ENCODE data around the gene HSD17B1. TPM values are rescaled to one million over a fixed set of nuclear protein-coding genes. Genes with fewer than 3 reads are reported as not detected.

The HSD17B1 gene
- total and polyA plus RNA-seq, 2 donors (not counting 1 experiment from before 2014, with no cell fraction given), result 0.40 to 2.6 TPM

DNA sequence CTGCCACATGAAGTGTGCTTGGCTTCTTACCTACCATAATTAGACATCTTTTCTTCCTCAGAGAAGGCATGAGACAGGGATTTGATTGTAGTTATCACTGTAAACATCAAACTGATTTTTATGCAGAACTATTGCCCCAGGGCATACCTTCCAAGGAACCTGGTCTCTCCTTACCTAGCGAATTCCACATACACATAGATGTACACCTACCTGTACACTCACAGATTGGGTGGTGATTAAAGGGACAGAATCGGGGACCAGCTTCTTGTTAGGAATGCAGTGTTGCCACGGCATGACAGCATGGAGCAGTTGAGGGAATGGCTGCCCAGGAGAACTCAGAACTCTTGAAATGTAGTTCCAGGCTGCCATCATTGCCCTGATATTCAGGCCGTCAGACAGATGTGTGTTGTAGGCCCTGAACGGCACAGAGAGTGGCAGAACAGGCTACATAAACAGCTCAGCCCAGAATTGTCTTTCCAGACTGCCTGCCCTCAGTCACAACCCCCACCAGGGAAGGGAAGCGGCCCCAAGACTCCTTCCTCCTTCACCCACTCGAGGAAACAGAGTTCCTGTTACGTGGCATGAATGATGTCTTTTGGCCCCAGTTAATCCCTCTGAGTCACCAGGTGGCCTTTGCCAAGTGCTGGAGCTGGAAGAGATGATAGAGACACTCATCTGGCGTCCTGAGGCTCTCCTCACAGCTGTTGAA is 34.5 kb upstream of the HSD17B1 start:
- H3K27ac ChIP-seq (ENCODE audit: insufficient read depth, low read length), result peak overlapping the region; percentile 97
- TF ChIP-seq EZH2 (IDR thresholded peaks at IDR 0.05; ENCODE audit: low read length, missing control alignments), result no peak
- TF ChIP-seq, protein P1, sequence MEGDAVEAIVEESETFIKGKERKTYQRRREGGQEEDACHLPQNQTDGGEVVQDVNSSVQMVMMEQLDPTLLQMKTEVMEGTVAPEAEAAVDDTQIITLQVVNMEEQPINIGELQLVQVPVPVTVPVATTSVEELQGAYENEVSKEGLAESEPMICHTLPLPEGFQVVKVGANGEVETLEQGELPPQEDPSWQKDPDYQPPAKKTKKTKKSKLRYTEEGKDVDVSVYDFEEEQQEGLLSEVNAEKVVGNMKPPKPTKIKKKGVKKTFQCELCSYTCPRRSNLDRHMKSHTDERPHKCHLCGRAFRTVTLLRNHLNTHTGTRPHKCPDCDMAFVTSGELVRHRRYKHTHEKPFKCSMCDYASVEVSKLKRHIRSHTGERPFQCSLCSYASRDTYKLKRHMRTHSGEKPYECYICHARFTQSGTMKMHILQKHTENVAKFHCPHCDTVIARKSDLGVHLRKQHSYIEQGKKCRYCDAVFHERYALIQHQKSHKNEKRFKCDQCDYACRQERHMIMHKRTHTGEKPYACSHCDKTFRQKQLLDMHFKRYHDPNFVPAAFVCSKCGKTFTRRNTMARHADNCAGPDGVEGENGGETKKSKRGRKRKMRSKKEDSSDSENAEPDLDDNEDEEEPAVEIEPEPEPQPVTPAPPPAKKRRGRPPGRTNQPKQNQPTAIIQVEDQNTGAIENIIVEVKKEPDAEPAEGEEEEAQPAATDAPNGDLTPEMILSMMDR (conservative IDR thresholded peaks at IDR 0.05 in 1 of 2, IDR thresholded peaks at IDR 0.05 in 1 of 2; ENCODE audit: low read depth in 1 of 2, low read length in 2 of 2), result no peak
- H3K9ac ChIP-seq (ENCODE audit: insufficient read depth, low read length), result peak overlapping the region; percentile 63
- peak overlapping the region in 1 of 4 experiments; percentile 7 for H3K4me3 ChIP-seq (replicated peaks in 1 of 4; ENCODE audit: control extremely low read depth in 1 of 4, insufficient read depth in 1 of 4, low read depth in 3 of 4, low read length in 4 of 4)
- H3K4me2 ChIP-seq (ENCODE audit: extremely low read depth, insufficient read depth, low read length), result peak overlapping the region; percentile 77
- H3K79me2 ChIP-seq (ENCODE audit: control insufficient read depth, insufficient read depth, low read length), result no peaks in the 10 kb centered on the region
- H3K36me3 ChIP-seq (ENCODE audit: control insufficient read depth, insufficient read depth, low read length), result peaks cover 9% of the 10 kb centered on the region
- peak overlapping the region; percentile 25 for H2AFZ ChIP-seq (ENCODE audit: low read length)
- H3K9me3 ChIP-seq (ENCODE audit: control insufficient read depth, insufficient read depth, low read depth, low read length), result no peaks in the 10 kb centered on the region
- peak; percentile 97 to 98 for DNase-seq (ENCODE audit: low read depth in 2 of 2)
- H3K4me1 ChIP-seq (ENCODE audit: control insufficient read depth, extremely low read depth, insufficient read depth, low read length), result peaks cover 55% of the 10 kb centered on the region
- H4K20me1 ChIP-seq (ENCODE audit: control insufficient read depth, extremely low read depth, insufficient read depth, low read length), result no peaks in the 10 kb centered on the region
- no peaks in the 10 kb centered on the region for H3K27me3 ChIP-seq (ENCODE audit: control insufficient read depth, insufficient read depth, low read length)

DNA sequence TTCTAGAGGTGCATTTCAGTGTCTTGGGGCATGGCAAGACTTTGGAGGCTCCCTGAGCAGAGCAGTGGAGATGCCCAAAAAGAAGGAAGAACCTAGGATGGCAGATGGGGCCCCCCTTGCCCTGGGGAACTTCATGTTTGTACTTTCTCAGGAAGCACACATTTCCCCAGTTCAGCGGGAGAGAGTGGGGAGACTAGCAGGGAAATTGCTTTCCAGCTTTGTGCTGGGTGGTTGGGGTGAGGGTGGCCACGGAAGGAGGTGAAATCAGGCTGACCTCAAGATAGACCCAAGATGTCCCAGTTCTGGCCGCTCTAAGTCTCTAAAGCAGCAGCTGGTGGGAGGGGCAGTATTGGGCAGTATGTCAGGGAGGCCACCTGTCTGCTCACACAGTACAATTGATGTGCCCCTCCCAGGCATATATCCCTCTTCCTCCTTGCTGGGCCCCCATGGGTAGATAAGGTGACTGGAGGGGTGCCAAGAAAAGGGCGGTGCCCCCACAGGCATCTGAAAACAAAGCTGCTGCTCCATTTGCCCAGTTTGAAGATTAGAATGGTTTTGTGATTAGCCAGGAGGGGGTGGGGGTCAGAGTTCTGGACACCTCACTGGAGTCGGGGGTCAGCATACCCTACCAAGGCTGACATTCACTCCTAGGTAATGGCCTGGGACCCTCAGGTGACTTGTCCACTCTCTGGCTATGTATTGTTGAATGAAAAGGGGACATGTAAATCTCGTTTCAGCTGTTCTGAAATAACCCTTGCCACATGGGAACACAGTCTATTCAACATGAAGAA is 33.8 kb upstream of the HSD17B1 start:
- Histone ChIP-seq H3K4me2 (ENCODE audit: extremely low read depth, insufficient read depth, low read length) (peak overlapping the region; percentile 60), H3K9ac (ENCODE audit: insufficient read depth, low read length) (peak overlapping the region; percentile 52), H3K4me3 (replicated peaks in 1 of 4; ENCODE audit: control extremely low read depth in 1 of 4, insufficient read depth in 1 of 4, low read depth in 3 of 4, low read length in 4 of 4) (no peak overlapping the region), H4K20me1 (ENCODE audit: control insufficient read depth, extremely low read depth, insufficient read depth, low read length) (no peaks in the 10 kb centered on the region), H3K79me2 (ENCODE audit: control insufficient read depth, insufficient read depth, low read length) (no peaks in the 10 kb centered on the region), H3K9me3 (ENCODE audit: control insufficient read depth, insufficient read depth, low read depth, low read length) (no peaks in the 10 kb centered on the region), H2AFZ (ENCODE audit: low read length) (no peak overlapping the region), H3K36me3 (ENCODE audit: control insufficient read depth, insufficient read depth, low read length) (peaks cover 10% of the 10 kb centered on the region), H3K4me1 (ENCODE audit: control insufficient read depth, extremely low read depth, insufficient read depth, low read length) (peaks cover 55% of the 10 kb centered on the region), H3K27me3 (ENCODE audit: control insufficient read depth, insufficient read depth, low read length) (no peaks in the 10 kb centered on the region), H3K27ac (ENCODE audit: insufficient read depth, low read length) (peak overlapping the region; percentile 97)
- no peak for TF ChIP-seq EZH2 (IDR thresholded peaks at IDR 0.05; ENCODE audit: low read length, missing control alignments)
- TF ChIP-seq, protein P1 (conservative IDR thresholded peaks at IDR 0.05 in 1 of 2, IDR thresholded peaks at IDR 0.05 in 1 of 2; ENCODE audit: low read depth in 1 of 2, low read length in 2 of 2), result no peak
- peak; percentile 55 to 63 for DNase-seq (ENCODE audit: low read depth in 2 of 2)

All from fibroblast of lung (primary cell).